HuH-7.5 (cell line): ENCODE results near the gene OPN1MW.
"Not testable (repeated sequence)": the region's sequence is repeated elsewhere in the genome, so short reads cannot be mapped to it uniquely, and the experiment has no call there.

Source experiments
- DNase-seq: peaks from one replicate; pipeline ENCODE4 v3.0.0; 2011; ENCODE audit warnings: low spot score

Gene OPN1MW

DNA sequence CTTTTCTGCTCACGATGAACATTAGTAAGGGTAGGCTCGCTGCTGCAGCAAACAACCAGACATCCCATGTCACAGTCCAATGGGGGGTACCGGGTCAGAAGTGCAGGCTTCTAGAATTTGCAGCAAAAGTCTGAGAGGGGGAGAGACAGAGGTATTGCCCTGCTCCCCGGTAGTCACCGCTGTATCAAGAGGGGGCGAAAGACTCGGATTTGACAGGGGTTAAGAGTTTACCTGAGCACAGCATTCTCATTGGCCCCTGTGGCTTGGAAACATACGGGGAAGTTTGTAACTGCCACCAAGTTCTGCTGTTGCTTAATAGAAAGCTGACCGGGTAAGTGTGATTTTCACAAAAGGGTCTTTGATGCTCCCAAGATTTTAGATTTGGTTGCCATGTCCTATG, 28.7 kb downstream of the OPN1MW start:
- not testable (repeated sequence) for DNase-seq

DNA sequence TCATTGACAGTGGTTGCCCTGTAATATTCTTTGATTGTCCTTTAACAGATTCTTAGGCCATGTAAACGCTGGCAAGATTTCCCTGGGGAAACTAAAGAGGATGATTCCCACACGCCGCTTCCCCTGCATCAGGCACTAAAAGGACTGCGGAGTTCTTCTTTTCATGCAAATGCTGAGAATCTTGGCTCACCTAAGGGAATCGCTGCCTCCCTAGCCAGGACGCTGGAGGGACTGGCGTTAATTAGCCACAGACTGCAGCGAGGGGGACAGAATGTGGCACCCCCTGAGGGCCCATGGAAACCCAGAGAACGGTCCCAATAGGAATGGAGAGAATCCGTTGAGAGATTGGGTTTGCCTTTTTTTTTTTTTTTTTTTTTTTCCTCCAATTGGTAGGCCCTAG, 29.1 kb downstream of the OPN1MW start:
- DNase-seq = not testable (repeated sequence)

DNA sequence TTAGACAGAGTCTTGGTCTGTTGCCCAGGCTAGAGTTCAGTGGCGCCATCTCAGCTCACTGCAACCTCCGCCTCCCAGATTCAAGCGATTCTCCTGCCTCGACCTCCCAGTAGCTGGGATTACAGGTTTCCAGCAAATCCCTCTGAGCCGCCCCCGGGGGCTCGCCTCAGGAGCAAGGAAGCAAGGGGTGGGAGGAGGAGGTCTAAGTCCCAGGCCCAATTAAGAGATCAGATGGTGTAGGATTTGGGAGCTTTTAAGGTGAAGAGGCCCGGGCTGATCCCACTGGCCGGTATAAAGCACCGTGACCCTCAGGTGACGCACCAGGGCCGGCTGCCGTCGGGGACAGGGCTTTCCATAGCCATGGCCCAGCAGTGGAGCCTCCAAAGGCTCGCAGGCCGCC, 37.1 kb downstream of the OPN1MW start, which contains the start of gene OPN1MW2:
TSS of gene OPN1MW2 (plus strand) at position 301 of the 400 bp plus-strand sequence. CDS start at position 361, 60 bp downstream.
- DNase-seq = not testable (repeated sequence)

DNA sequence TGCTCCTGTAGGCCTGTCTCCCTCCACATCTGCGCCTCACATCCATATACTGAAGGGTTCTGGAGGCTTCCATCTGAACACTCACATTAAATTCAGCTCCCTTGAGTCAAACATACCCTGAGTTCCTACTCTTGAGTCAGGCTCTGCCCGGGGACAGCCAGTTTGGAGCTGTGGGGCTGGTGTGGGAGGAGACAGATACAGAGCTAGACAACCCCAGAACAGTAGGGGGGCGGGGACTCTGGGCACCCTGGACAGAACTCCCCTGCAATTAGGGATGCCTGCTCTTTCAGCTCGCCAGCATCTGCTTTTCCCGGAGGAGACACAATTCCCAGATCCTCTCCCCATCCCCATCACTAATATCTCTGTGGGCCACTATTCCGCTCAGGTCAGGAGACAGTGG, 42.9 kb downstream of the OPN1MW start:
- not testable (repeated sequence) for DNase-seq

DNA sequence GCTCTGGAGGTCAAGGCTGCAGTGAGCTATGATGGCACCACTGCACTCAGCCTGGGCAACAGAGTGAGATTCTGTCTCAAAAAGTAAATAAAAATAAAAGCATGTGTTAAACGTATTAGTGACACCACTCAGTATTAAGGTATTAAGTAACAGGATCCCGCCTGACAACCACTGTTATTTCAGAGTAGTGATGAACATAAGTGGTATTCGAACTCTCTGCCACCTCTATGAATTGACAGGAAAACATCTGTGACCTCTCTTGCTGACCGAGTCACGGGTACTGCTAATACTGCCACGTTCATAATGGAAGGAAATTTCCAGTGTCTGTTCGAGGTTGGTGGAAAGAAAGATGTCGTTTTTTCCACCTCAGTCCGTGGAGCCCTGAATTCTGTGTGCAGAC, 44.3 kb downstream of the OPN1MW start:
- not testable (repeated sequence) for DNase-seq

DNA sequence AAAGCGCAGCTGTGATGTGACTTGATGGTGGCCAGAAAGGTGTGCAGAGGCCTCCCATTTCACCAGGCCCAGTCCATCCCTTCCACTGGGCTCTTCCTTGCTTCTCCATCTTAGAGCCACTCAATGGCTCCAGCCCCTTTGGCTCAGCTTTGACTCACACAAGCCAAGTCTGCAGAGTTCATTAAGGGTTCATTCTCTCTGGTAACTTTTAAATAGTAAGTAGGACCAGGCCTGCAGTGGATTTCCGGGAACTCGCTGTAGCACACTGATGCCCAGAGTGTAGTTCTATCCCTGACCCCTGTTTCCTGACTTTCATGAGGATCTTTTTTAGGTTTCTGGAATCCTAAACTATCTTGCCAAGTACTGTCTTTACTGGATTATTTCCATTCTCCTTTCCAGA, 49.0 kb downstream of the OPN1MW start:
- not testable (repeated sequence) for DNase-seq

DNA sequence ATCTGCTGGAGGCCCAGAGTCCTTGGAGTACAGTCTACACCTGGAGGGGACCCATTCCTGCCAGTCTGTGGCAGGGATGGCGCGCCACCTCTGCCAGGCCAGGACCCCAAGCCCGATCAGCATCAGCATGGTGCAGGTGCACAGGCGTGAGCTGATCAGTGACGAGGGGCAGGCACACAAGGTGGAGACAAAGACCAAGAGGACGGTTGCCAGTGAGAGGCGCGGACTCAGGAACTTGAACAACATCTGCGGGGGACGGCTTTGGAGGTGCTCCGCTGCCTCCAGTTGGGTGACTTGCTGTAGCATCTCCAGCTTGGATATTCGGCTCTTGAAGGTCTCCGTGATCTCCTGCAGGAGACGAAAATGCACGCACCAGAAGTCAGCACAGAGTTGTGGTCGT, 51.2 kb downstream of the OPN1MW start:
- DNase-seq = not testable (repeated sequence)

DNA sequence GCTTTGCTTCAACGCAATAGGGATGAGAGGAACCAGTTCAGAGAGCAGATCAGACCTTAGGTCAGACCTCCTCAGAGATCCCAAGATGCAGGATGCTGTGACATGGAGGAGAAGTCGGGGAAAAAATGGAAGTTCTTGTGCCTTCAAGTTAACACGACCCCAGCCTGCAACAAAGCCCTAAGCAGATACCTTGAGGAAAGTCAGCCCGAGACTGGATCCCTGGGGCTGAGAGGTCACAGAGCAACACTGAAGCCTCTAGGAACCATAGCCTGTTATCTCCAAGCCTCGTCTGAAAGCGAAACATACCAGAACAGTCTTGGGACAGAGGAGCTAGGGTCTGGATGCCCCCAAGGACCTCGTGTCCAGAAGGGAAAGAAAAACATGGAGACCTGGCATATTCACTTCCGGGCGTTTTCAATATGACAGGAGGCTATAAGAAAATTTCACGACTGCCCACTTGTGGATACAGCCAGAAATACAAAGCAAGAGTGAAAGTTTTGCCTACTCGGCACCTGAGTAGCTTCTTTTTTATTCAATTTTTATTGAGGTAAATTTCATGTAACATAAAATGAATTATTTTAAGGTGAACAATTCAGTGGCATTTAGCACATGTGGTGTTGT, 56.7 kb downstream of the OPN1MW start:
- DNase-seq = not testable (repeated sequence)

DNA sequence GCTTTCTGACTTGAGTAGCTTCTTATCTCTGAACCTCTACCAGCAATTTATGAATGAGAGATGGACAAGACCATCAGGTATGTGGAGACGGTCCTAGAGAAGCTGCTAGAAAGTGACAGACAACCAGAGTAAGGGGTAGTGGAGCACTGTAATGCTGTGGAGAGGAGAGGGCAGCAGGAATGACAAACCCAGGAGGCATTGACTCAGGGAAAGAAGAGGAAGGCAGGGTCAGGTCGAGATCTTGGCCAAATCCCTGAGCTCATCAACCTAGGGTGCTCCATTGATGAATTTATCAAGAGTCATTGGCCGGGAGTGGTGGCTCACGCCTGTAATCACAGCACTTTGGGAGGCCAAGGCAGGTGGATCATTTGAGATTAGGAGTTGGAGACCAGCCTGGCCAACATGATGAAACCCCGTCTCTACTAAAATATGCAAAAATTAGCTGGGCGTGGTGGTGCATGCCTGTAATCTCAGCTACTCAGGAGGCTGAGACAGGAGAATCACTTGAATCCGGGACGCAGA, 57.6 kb downstream of the OPN1MW start:
- DNase-seq = not testable (repeated sequence)
